Measurements from ENCODE around the gene GNPTG. TPM values are rescaled to one million over a fixed set of nuclear protein-coding genes. Genes with fewer than 3 reads are reported as not detected.

GNPTG gene
- total RNA-seq, 1 experiment from 2014 or later: 37.3 TPM

- Mint-ChIP-seq H3K27me3 (ENCODE audit: insufficient read depth, unreplicated experiment) (no peaks in the 10 kb centered on the region), H3K4me1 (ENCODE audit: low read depth, unreplicated experiment) (no peaks in the 10 kb centered on the region), H3K4me3 (ENCODE audit: unreplicated experiment) (no peak overlapping the region), H3K36me3 (ENCODE audit: insufficient read depth, unreplicated experiment) (peaks cover 11% of the 10 kb centered on the region), H3K27ac (ENCODE audit: unreplicated experiment) (no peak overlapping the region), H3K9me3 (ENCODE audit: unreplicated experiment) (no peaks in the 10 kb centered on the region)
- no TSS peak for BruUV-seq (replicated peaks)
- DNase-seq: no peak
- ChIA-PET POLR2A (no interaction called here), CTCF (no interaction called here)
- intact Hi-C loops (cut with micrococcal nuclease; ENCODE audit: unreplicated experiment): no loop called here
- Histone ChIP-seq H3K27me3 (replicated peaks; ENCODE audit: control insufficient read depth, insufficient read depth, low read length) (no peaks in the 10 kb centered on the region), H3K4me1 (no peaks in the 10 kb centered on the region), H3K36me3 (ENCODE audit: control insufficient read depth, insufficient read depth, low read length) (no peaks in the 10 kb centered on the region), H3K9me3 (no peaks in the 10 kb centered on the region), H3K4me3 (ENCODE audit: low read depth, low read length) (no peak overlapping the region)
- TF ChIP-seq, protein P1, sequence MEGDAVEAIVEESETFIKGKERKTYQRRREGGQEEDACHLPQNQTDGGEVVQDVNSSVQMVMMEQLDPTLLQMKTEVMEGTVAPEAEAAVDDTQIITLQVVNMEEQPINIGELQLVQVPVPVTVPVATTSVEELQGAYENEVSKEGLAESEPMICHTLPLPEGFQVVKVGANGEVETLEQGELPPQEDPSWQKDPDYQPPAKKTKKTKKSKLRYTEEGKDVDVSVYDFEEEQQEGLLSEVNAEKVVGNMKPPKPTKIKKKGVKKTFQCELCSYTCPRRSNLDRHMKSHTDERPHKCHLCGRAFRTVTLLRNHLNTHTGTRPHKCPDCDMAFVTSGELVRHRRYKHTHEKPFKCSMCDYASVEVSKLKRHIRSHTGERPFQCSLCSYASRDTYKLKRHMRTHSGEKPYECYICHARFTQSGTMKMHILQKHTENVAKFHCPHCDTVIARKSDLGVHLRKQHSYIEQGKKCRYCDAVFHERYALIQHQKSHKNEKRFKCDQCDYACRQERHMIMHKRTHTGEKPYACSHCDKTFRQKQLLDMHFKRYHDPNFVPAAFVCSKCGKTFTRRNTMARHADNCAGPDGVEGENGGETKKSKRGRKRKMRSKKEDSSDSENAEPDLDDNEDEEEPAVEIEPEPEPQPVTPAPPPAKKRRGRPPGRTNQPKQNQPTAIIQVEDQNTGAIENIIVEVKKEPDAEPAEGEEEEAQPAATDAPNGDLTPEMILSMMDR (IDR thresholded peaks at IDR 0.05; ENCODE audit: insufficient read depth in 1 of 2, low read depth in 1 of 2, low read length in 1 of 2, severe bottlenecking in 1 of 2, unreplicated experiment in 1 of 2): no peak
Observed at GRCh38 chr16:1394367-1394951, 42.7 kb downstream of the GNPTG start.

DNA sequence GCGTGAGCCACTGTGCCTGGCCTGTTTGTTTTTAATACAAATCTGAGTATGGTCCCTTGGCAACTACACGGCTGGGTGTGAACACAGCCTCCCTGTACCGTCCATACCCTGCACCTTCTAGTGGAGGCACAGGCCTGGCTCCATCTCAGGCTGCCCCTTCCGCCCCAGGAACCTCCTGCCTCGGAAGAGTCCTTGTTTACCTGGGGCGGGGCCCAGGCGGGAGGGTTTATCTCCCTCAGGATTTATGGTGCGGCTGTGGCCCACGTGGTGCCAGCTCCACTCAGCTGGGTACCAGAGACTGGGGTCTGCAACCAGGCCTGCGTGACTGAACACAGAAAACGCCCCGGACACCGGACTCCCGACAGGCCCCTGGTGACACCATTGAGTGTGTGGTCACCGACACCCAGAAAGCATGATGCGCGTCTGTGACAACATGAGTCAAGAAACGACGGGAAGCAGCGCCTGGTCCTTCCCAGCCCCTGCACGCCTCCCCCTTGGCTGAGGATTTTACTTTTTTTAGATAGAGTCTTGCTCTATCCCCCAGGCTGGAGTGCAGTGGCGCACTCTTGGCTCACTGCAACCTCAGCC is 43.8 kb downstream of the GNPTG start:
- ChIA-PET CTCF (no interaction called here), POLR2A (no interaction called here)
- Mint-ChIP-seq H3K4me1 (ENCODE audit: low read depth, unreplicated experiment) (no peaks in the 10 kb centered on the region), H3K4me3 (ENCODE audit: unreplicated experiment) (no peak overlapping the region), H3K9me3 (ENCODE audit: unreplicated experiment) (no peaks in the 10 kb centered on the region), H3K36me3 (ENCODE audit: insufficient read depth, unreplicated experiment) (peaks cover 11% of the 10 kb centered on the region), H3K27ac (ENCODE audit: unreplicated experiment) (no peak overlapping the region), H3K27me3 (ENCODE audit: insufficient read depth, unreplicated experiment) (no peaks in the 10 kb centered on the region)
- no peak for DNase-seq
- Histone ChIP-seq H3K4me3 (ENCODE audit: low read depth, low read length) (no peak overlapping the region), H3K4me1 (no peaks in the 10 kb centered on the region), H3K27me3 (replicated peaks; ENCODE audit: control insufficient read depth, insufficient read depth, low read length) (no peaks in the 10 kb centered on the region), H3K9me3 (no peaks in the 10 kb centered on the region), H3K36me3 (ENCODE audit: control insufficient read depth, insufficient read depth, low read length) (no peaks in the 10 kb centered on the region)
- TF ChIP-seq, protein P1 (IDR thresholded peaks at IDR 0.05; ENCODE audit: insufficient read depth in 1 of 2, low read depth in 1 of 2, low read length in 1 of 2, severe bottlenecking in 1 of 2, unreplicated experiment in 1 of 2): no peak
- BruUV-seq (replicated peaks): no TSS peak
- intact Hi-C loops (cut with micrococcal nuclease; ENCODE audit: unreplicated experiment): no loop called here

DNA sequence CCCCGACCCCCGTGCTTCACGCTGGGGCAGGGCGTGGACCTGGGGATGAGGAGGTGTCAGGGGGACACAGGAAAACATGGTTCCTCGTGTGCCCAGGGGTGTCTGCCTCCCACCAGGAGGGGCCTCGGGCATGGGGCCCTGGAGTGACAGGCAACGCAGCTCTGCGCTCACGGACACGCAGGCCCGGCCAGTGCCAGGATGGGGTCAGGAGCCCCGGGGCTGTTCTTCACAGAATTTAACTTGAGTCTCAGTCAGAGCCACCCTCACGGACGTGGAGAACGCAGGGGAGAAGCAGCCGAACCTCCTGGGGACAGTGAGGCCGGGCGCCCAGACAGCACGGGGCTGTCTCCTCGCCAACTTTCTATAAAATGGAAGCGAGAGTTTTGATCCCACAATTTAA is 46.0 kb downstream of the GNPTG start:
- no peak overlapping the region for H3K4me3 Mint-ChIP-seq (ENCODE audit: unreplicated experiment)

More for the DNA sequence above, 46.0 kb downstream of the GNPTG start:
- H3K27me3 ChIP-seq (replicated peaks; ENCODE audit: control insufficient read depth, insufficient read depth, low read length): no peaks in the 10 kb centered on the region
- Mint-ChIP-seq H3K27ac (ENCODE audit: unreplicated experiment) (no peak overlapping the region), H3K4me1 (ENCODE audit: low read depth, unreplicated experiment) (no peaks in the 10 kb centered on the region), H3K36me3 (ENCODE audit: insufficient read depth, unreplicated experiment) (peaks cover 15% of the 10 kb centered on the region), H3K9me3 (ENCODE audit: unreplicated experiment) (no peaks in the 10 kb centered on the region), H3K27me3 (ENCODE audit: insufficient read depth, unreplicated experiment) (no peaks in the 10 kb centered on the region)
- no peaks in the 10 kb centered on the region for H3K4me1 ChIP-seq
- TF ChIP-seq, protein P1 (IDR thresholded peaks at IDR 0.05; ENCODE audit: insufficient read depth in 1 of 2, low read depth in 1 of 2, low read length in 1 of 2, severe bottlenecking in 1 of 2, unreplicated experiment in 1 of 2): no peak
- POLR2A ChIA-PET: no interaction called here
- H3K4me3 ChIP-seq (ENCODE audit: low read depth, low read length): no peak overlapping the region
- no peaks in the 10 kb centered on the region for H3K9me3 ChIP-seq
- no peaks in the 10 kb centered on the region for H3K36me3 ChIP-seq (ENCODE audit: control insufficient read depth, insufficient read depth, low read length)
- intact Hi-C loops (cut with micrococcal nuclease; ENCODE audit: unreplicated experiment): no loop called here
- CTCF ChIA-PET: no interaction called here
- BruUV-seq (replicated peaks): no TSS peak
- no peak for DNase-seq
